OCI-LY7 (cell line): Measurements from ENCODE around the gene IARS2. TPM values are rescaled to one million over a fixed set of nuclear protein-coding genes. Genes with fewer than 3 reads are reported as not detected.

Experiments used
- BruUV-seq: library from RNA; stranded (reverse); fragments of 400-500 nt; replicated peaks from 2 replicates; lab custom pipeline; 2021; lab: Mats Ljungman, UMichigan
- CTCF ChIA-PET: fragments of 300-600 bp; sonication (Branson Sonifier 250); formaldehyde crosslinking; loops from one replicate; lab custom pipeline; 2022; ENCODE audit warnings: antibody characterized with exemption; ENCODE audit not compliant: unreplicated experiment; lab: Charles Lee
- POLR2A ChIA-PET: fragments of 300-600 bp; sonication (Branson Sonifier 250); formaldehyde crosslinking; loops from one replicate; lab custom pipeline; 2022; ENCODE audit warnings: antibody characterized with exemption; lab: Charles Lee
- DNase-seq: peaks from one replicate; pipeline ENCODE4 v3.0.0-alpha.2; 2015; ENCODE audit warnings: low spot score
- H2AFZ ChIP-seq: fragments of 200-600 bp; sonication (generic), shearing (Covaris generic); 2 replicates; pipeline ENCODE4 v1.6.1; 2014; ENCODE audit warnings: mild to moderate bottlenecking, antibody characterized with exemption, low read length, moderate library complexity
- H3K27ac ChIP-seq: fragments of 200-600 bp; sonication (generic); 2 replicates; pipeline ENCODE4 v1.5.1; 2014; ENCODE audit warnings: mixed run types, low read depth, mild to moderate bottlenecking, moderate library complexity, low read length, inconsistent platforms; ENCODE audit not compliant: poor library complexity, severe bottlenecking
- H3K36me3 ChIP-seq: fragments of 200-600 bp; sonication (generic); 2 replicates; pipeline ENCODE4 v1.6.1; 2014; ENCODE audit warnings: mild to moderate bottlenecking, antibody characterized with exemption, low read length, moderate library complexity, mixed read lengths; ENCODE audit not compliant: insufficient read depth
- H3K4me1 ChIP-seq: fragments of 200-600 bp; sonication (generic); 2 replicates; pipeline ENCODE4 v1.5.1; 2014; ENCODE audit warnings: mild to moderate bottlenecking, low read length; ENCODE audit not compliant: insufficient read depth, poor library complexity, severe bottlenecking
- H3K4me2 ChIP-seq: fragments of 200-600 bp; sonication (generic); 2 replicates; pipeline ENCODE4 v1.6.1; 2014; ENCODE audit warnings: mild to moderate bottlenecking, low read length
- H3K4me3 ChIP-seq: fragments of 200-600 bp; sonication (generic); 2 replicates; pipeline ENCODE4 v1.5.1; 2014; ENCODE audit warnings: mild to moderate bottlenecking, low read depth, low read length; ENCODE audit not compliant: poor library complexity, severe bottlenecking
- H3K79me2 ChIP-seq: fragments of 200-600 bp; sonication (generic); 2 replicates; pipeline ENCODE4 v1.6.1; 2016; ENCODE audit warnings: low read depth, mild to moderate bottlenecking, low read length, moderate library complexity, mixed read lengths; ENCODE audit not compliant: insufficient read depth
- H3K9me2 ChIP-seq: fragments of 200-600 bp; sonication (generic); 2 replicates; pipeline ENCODE4 v1.6.1; 2016; ENCODE audit warnings: mild to moderate bottlenecking, low read length, mixed read lengths; ENCODE audit not compliant: insufficient read depth
- H3K9me3 ChIP-seq: fragments of 200-600 bp; sonication (generic); 2 replicates; pipeline ENCODE4 v1.6.1; 2014; ENCODE audit warnings: mild to moderate bottlenecking, mixed run types, low read length, mixed read lengths
- H4K20me1 ChIP-seq: fragments of 200-600 bp; sonication (generic); 2 replicates; pipeline ENCODE4 v1.6.1; 2014; ENCODE audit warnings: mild to moderate bottlenecking, antibody characterized with exemption, low read length, moderate library complexity, mixed read lengths; ENCODE audit not compliant: insufficient read depth
- CTCF ChIP-seq: fragments of 200-600 bp; sonication (generic); conservative IDR thresholded peaks from 2 replicates; pipeline ENCODE4 v1.5.1; 2014; ENCODE audit warnings: mild to moderate bottlenecking, antibody characterized with exemption, low read length, moderate library complexity, mixed read lengths
- EZH2phosphoT487 ChIP-seq: fragments of 200-600 bp; sonication (generic); IDR thresholded peaks from 2 replicates; pipeline ENCODE4 v1.6.1; 2018; ENCODE audit warnings: low read depth, borderline replicate concordance, mild to moderate bottlenecking, mixed run types, antibody characterized with exemption, low read length, moderate library complexity, mixed read lengths
- intact Hi-C: fragments of 100-400 bp; cut with micrococcal nuclease; formaldehyde crosslinking; loops from one replicate; pipeline ENCODE4 v1.10.0; 2022; ENCODE audit not compliant: unreplicated experiment
- total RNA-seq, 2 experiments: library from RNA; depleted of rRNA in 1 of 2; stranded (reverse); fragments of >200 nt in 1 of 2; shearing (Covaris generic) in 1 of 2; gene quantifications; 2 replicates each; pipeline ENCODE4 v1.2.3, GENCODE V29; 2014 to 2022

Gene IARS2
- total RNA-seq, 2 experiments from 2014 or later = 62.6 to 91.3 TPM

GRCh38 chr1:220045356-220046051, 48.4 kb upstream of the IARS2 start:
- TF ChIP-seq CTCF (no peak; the same call in 1 of the 2 replicates), EZH2phosphoT487 (no peak)
- Histone ChIP-seq H3K4me3 (peak overlapping the region; percentile 89), H3K4me1 (peaks cover 25% of the 10 kb centered on the region), H3K36me3 (peaks cover 37% of the 10 kb centered on the region), H4K20me1 (peaks cover 12% of the 10 kb centered on the region; the same call in 1 of the 2 replicates), H2AFZ (peak overlapping the region; percentile 60; the same call in 1 of the 2 replicates), H3K4me2 (peak overlapping the region; percentile 72), H3K79me2 (peaks cover 56% of the 10 kb centered on the region), H3K9me3 (no peaks in the 10 kb centered on the region), H3K27ac (peak overlapping the region; percentile 72), H3K9me2 (no peaks in the 10 kb centered on the region)
- intact Hi-C loops = loop anchor here (1.0 kb wide), 1 partner anchor 41 kb away; no protein-coding TSS in a partner anchor
- POLR2A ChIA-PET = interaction anchor here (1.0 kb wide), 1 partner anchor 22 kb away, joined by 5 read pairs; no protein-coding TSS in a partner anchor
- BruUV-seq = no TSS peak
- DNase-seq = peak; percentile 57
- CTCF ChIA-PET = no interaction called here

GRCh38 chr1:220046052-220046930, 47.6 kb upstream of the IARS2 start, which contains the start of gene EPRS1:
TSS of gene EPRS1 (minus strand) at chr1:220046505. CDS start at chr1:220046388, 117 bp downstream.
- intact Hi-C loops = loop anchor here (1.0 kb wide), 1 partner anchor 40 kb away; no protein-coding TSS in a partner anchor

More at GRCh38 chr1:220046052-220046930, 47.6 kb upstream of the IARS2 start, which contains the start of gene EPRS1:
- CTCF ChIA-PET = no interaction called here
- H3K9me3 ChIP-seq = no peaks in the 10 kb centered on the region
- POLR2A ChIA-PET = interaction anchor here (0.7 kb wide), 1 partner anchor 80 kb away, joined by 4 read pairs; no protein-coding TSS in a partner anchor
- peaks cover 29% of the 10 kb centered on the region for H3K36me3 ChIP-seq
- peaks cover 12% of the 10 kb centered on the region; the same call in 1 of the 2 replicates for H4K20me1 ChIP-seq
- H3K9me2 ChIP-seq = no peaks in the 10 kb centered on the region
- TF ChIP-seq CTCF (peak; percentile 54), EZH2phosphoT487 (no peak)
- peaks cover 25% of the 10 kb centered on the region for H3K4me1 ChIP-seq
- peak within 1 kb of the TSS; percentile 80 for H3K4me2 ChIP-seq
- peak within 1 kb of the TSS; percentile 89 for H3K4me3 ChIP-seq
- H3K79me2 ChIP-seq = peaks cover 49% of the 10 kb centered on the region
- peak; percentile 98 for DNase-seq
- TSS peak; percentile 55 for BruUV-seq
- peak within 1 kb of the TSS; percentile 74 for H3K27ac ChIP-seq
- peak within 1 kb of the TSS; percentile 81; the same call in 1 of the 2 replicates for H2AFZ ChIP-seq
